AG20443 (cell line): Measurements from ENCODE around the gene CES2.
"Not testable (repeated sequence)": the region's sequence is repeated elsewhere in the genome, so short reads cannot be mapped to it uniquely, and the experiment has no call there.

Experiments used
- DNase-seq: peaks from one replicate; pipeline ENCODE4 v3.0.0; 2012; ENCODE audit warnings: low spot score, mixed read lengths

Gene CES2, protein sequence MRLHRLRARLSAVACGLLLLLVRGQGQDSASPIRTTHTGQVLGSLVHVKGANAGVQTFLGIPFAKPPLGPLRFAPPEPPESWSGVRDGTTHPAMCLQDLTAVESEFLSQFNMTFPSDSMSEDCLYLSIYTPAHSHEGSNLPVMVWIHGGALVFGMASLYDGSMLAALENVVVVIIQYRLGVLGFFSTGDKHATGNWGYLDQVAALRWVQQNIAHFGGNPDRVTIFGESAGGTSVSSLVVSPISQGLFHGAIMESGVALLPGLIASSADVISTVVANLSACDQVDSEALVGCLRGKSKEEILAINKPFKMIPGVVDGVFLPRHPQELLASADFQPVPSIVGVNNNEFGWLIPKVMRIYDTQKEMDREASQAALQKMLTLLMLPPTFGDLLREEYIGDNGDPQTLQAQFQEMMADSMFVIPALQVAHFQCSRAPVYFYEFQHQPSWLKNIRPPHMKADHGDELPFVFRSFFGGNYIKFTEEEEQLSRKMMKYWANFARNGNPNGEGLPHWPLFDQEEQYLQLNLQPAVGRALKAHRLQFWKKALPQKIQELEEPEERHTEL

DNA sequence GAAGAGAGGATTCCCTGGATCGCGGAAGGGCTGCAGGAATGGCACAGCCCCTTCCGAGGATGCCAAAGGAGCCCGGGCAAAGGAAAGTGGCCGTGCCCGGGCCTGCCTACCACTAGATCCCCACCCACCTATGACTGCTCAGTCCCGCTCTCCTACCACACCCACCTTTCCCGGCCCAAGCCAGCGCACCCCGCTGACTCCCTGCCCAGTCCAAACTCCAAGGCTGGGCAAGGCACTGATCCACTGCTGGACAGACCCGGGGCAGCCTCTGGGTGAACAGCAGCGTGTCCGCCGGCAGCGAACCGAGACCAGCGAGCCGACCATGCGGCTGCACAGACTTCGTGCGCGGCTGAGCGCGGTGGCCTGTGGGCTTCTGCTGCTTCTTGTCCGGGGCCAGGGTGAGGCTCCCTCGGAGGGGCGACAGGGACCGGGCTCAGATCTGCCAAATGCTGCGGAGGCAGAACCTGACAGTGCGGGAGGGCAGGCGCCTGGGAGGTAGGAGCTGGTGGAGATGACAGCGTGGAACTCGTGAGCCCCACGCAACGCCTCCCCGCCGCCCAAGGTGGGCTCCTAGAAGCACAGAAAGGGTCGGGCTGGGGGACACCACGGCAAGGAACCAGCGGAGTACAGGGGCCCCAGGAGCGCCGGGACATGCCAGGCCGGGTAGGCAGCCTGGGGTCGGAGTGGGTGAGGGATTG lies at the start of gene CES2:
Gene CES2, plus strand, starts transcription at position 203 of the 698 bp plus-strand sequence. Its CDS starts 120 bp downstream, at position 323.
- DNase-seq, result peak; percentile 83

DNA sequence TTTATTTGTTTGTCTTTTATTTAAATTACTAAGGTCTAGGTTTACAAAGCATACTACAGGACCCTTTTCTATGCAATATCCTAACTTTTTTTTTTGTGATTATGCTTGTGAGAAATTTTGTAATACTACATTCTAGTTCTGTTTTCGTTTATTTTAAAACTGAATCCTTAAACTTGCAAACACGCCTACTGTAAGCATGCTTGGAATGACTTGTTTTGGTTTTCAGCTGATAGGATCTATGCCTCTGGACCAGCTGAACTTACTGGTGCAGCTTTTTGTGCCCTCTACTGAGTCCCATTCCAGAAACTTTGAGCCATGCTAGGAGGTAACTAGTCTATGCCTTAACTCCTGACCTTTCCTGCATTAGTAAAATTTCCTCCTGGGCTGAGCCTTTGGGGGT lies 49.0 kb upstream of the CES2 start:
- DNase-seq, result peak; percentile 27

DNA sequence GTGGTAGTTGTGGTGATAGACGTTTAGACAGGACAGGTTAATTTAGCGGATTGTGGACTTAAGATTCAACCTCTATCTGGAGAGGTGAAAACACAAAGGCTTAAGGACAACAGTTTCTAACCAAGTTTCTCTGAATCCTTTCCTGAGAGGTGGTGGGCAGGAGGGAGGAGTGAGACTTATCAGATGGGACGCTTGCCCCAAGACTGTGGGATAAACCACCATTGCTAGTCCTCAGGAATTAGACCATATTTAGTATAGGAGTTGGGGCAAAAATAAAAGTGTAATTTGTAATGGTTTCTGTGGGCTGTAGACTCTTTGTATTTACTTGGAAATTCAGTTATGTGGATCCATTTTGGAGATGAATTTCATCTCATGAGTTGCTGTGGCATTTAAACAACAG lies 48.4 kb upstream of the CES2 start:
- no peak for DNase-seq

DNA sequence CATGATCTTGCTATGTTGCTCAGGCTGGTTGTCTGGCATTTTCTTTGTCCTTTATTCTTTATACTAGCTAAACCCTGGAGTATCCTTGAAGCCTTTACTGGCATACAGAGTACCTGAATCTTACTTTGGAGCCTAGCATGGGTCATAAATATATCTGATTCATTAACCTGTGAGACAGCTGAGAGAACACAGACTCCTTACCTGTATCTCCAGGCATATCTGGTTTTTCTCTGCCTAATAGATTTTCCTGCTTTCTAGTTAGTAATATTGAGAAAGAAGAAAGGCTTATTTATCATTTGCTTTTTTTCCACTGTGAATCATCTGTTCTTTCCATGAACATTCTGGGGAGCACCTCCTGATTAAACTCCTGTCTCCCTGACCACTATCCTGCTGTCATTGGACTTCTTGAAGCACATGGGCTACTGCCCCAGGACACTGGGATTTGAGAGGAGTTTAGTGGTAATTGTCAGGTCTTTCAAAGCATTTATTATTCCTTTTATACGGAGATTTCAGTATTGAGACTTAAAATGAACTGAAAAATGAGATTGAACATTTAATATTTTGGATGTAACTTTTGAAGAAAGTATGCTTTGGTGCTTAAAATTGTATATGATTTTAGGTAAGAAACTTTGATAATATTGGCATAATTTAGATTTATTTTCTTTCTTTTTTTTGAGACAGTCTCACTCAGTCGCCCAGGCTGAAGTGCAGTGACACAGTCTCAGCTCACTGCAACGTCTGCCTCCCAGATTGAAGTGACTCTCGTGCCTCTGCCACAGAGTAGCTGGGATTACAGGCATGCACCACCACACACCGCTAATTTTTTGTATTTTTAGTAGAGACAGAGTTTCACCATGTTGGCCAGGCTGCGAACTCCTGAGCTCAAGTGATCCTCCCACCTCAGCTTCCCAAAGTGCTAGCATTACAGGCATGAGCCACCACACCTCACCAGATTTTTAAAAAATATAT lies 46.4 kb upstream of the CES2 start:
- no peak for DNase-seq

DNA sequence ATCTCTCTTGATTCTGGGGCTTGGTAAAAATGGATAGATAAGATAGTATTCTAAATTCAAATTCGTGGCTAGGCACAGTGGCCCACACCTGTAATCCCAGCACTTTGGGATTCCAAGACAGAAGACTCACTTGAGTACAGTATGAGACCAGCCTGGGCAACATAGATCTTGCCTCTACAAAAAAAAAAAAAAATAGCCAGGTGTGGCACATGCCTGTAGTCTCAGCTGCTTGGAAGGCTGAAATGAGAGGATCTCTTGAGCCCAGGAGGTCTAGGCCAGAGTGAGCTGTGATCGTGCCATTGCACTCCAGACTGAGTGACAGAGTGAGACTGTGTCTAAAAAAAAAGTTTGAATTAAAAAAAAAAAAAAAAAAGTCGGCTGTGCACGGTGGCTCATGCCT lies 45.7 kb upstream of the CES2 start:
- DNase-seq, result no peak

DNA sequence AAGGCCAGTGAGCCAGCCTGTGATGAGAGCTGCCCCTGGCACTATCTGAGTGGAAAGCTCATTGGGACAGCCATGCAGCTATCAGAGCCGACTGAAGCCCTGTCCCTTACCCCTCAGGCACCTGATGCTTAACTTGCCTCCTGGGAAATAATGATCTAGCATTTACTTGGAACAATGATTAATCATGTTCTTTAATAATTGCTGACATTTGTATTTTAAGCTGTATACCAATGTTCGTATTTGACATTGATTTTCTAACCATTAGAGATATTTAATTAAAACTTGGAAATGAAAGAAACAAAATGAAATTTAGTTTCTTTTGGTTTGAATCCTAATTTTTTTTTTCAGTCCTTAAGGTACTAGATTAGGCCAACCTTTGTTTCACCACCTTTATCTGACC lies 44.5 kb upstream of the CES2 start:
- no peak for DNase-seq

DNA sequence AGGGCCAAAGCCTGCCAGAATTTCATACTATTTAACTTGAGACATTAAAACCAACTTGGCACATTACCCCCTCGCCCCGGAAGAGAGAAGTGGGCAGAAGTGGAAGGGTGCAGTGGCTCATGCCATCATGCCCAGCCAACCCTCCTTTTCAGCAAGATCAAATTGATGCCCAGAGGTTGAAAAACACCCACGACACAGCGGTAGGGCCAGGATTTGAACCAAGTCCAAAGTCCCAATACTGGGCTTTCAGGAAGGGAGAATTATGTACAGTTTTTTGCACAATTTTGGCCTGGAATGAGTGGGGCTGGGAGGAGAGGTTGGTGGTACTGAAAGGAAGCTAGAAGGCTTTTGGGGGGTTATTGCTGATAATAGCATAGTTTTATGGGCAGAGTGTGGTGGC lies 44.0 kb upstream of the CES2 start:
- no peak for DNase-seq

DNA sequence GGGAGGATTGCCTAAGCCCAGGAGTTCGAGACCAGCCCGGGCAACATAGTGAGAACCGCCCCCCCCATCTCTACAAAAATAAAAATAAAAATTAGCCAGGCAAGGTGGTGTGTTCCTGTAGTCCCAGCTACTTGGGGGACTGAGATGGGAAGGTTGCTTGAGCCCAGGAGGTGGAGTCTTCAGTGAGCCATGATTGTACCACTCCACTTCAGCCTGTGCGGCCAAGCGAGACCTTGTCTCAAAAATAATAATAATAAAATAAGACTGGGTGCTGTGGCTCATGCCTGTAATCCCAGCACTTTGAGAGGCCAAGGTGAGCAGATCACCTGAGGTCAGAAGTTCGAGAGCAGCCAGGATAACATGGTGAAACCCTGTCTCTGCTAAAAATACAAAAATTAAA lies 43.5 kb upstream of the CES2 start:
- no peak for DNase-seq

DNA sequence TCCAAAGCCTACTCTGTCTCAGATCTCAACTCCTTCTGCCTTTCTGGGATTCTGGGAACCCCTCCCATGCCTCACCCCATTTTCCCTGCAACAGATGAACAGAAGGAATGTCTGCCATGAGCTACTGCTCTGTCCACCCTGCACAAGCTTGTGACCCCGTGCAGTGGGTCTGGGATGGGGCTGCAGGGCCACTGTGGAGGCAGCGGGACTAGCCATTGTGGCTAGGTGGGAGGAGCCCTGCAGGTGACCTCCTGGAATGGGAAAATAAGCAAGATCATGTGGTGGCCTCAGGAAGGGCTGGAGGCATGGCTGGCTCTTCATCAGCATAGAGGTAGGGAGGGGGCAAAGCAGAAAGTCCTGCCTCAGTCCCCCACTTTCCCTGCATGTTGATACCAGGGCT lies 41.3 kb upstream of the CES2 start:
- DNase-seq, result no peak

DNA sequence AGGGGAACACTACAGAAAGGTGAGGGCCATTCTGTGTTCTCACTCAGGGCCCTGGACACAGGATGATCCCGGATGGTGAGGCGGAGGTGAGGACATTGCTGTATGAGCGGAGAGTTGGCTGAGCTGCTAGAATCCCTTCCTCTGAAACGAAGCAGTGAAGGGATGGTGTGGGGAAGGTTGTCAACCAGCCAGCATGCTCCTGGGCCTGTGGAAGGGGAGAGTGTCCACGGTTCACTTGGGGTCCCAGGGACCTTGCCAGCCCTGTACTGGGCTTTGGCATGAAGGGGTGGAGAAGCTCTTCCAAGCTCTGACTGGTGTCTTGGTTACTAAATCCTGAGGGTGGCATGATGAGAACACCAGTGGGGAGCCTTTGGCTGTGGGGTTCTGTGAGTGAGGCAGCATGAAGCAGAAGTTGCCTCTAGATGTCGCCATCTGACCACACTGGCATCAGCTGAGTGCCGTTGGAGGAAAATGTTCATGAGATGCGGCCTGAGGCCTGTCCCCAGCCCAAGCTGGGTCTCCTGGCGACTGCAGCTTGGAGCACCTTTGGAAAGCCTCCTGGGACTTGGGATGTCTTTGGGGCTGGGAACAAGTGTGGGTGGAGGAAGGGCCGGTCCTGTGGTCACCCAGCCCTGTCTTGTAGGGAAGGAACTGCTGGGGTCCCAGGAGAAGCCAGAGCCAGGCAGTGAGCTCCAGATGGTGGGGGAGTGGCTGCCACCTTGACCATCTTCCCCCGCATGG lies 40.2 kb upstream of the CES2 start:
- DNase-seq, result peak; percentile 81

DNA sequence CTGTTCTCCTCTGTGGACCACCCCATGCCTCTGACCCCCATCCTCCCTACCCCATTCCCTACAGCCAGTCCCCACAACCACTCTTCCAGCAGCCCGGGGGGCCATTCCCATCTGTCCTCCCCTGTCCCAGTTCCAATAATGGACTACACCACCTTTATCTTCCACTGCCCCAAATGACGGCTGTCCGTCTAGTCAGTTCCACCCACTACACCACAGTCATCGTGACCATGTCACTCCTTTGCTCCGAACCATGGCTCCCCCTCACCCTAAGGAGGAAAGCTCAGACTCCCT lies 39.7 kb upstream of the CES2 start:
- DNase-seq, result no peak

DNA sequence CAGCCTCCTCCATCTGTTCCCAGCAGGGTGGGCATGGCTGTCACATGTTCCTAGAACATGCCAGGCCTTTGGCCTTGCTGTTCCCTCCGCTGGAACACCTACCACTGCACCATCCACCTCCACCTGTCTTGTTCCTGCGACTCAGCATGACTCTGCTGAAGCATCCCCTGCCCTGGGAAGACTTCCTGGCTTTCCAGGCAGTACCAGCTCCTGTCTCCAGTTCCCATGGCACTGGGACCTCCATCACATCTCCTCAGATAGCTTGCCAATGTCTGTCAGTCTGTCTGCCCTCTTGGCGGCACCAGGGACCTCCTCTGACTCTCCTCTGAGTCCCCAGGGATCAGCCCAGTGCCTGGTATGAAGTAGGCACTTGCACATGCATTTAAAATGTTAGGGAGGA lies 39.3 kb upstream of the CES2 start:
- DNase-seq, result no peak

DNA sequence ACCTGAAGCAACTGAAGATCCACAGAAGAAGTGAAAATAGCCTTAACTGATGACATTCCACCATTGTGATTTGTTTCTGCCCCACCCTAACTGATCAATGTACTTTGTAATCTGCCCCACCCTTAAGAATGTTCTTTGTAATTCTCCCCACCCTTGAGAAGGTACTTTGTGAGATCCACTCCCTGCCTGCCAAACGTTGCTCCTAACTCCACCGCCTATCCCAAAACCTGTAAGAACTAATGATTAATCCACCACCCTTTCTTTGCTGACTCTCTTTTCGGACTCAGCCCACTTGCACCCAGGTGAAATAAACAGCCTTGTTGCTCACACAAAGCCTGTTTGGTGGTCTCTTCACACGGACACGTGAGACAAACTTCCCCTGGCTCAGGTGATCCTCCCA lies 38.6 kb upstream of the CES2 start:
- DNase-seq, result not testable (repeated sequence)

DNA sequence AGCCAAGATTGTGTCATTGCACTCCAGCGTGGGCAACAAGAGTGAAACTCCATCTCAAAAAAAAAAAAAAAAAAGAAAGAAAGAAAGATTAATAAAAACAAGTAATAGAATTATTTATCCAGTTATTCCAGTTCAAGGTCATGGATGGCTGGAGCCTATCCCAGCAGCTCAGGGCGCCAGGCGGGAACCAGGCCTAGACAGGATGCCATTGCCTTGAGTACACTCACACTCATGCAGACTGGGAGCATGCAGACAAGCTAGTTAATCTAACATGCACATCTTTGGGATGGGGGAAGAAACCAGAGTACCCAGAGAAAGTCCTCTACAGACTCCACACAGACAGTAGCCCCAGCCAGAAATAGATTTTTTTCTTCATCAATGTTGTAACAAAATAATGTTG lies 37.1 kb upstream of the CES2 start:
- peak; percentile 62 for DNase-seq

DNA sequence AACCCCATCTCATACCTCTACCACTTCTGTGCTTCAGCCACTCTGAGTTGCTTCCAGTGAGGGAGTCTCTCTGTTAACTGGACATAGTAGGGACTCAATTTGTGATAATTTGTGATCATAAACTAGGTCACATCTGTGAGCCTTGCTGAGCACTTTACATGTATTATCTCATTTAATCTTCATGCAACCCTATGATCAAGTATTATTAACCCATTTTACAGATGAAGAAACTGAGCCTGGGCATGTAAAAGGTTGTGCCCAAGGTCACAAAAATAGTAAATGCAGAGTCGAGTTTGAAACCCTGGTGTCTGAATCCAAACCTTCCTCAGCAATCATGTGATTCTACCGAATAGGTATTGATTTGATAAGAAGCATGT lies 36.4 kb upstream of the CES2 start:
- DNase-seq, result no peak

DNA sequence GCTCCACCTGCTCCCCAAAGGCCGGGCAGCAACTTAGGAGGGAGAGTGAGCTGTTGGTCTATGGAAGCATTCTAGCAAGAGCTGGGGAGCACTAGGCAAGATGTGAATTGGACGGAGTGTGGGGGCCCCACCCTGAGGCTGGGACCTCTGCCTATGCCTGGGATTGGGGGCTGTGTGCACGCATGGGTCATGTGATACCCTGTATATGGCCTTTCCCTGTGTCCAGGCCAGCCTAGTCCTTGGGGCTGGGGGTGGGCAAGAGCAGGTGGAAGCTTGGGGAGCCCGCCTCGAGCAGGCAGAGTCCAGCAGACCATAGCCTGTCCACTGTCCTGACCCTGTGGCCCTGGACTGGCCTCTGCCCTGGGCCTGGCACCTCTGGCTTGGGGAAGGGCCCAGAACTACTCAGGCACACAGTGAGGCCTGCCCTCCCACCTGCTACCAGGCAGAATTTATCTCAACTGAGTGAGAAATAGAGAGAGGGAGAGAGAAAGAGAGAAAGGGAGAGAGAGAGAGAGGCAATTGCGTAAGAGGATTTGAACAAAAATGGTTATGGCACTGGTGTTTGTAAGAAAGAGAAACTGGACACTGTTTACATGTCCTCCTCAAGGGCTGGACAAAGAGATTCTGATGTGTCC lies 35.9 kb upstream of the CES2 start:
- no peak for DNase-seq

DNA sequence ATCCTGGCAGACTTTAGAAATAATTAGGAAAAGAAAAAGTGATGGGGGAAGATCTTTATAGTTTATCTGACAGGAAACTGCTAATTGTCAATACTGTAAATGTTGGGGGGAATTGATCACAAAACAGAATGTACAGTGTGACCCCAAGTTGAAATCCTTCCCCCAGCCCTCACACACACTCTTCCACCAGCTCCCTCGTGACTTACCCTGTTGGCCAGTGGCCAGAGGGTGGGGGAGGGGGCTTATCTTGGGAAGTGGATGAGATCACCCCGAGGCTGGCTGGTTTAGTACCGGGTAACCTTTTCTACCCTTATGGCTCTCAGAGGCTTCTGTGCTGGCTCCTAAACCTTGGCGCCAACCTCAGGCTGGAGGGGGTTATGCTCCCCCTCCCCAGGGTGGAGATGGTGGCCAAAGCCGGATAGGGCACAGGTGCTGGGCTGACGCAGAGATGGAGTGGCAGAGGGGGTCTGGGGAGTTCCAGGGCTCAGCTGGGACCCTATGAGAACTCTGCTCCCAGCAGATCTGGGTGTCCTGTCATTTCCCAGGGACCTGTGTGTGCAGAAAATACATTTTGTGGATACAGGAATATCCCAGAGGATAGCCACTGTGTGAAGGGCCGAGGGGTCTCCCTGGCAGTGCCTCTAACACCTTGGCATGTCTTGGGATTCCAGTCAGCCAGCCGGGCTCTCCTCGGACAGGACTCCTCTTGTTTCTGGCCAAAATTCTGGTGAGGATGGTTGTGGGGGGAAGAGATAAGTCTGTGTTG lies 35.2 kb upstream of the CES2 start:
- peak; percentile 64 for DNase-seq

DNA sequence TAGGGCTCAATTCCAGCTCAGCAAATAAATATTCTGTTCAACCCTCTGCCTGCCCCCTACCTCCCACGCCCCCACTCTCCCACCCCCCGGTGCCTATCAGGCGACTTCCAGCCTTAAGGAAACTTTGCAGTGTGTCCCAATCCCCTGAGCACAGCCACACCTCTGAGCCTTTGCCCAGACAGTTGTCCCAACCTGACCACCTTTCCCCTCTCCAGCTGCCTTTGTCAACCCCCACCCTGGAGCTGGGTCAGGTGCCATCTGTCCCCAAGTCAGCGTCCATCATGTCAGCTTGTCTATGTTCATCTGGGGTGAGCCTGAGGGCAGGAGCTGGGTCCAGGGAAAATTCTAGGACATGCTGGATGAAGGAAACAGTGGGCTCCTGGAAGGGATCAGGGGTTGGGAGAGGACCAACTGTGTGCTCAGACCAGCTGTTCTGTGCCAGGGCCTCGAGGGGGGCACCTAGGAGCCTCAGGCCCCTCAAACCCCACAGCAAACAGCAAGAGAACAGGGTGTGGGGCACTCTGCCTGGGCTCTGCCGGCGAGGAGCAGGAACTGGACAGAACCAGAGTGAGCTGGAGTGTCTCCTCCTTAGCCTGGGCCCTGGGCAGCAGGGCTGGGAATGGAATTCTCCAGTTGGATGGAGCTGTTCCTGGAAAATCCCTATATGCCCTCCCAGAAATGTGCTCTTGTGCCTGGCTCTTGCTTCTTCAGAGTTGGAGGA lies 34.4 kb upstream of the CES2 start:
- DNase-seq, result no peak

DNA sequence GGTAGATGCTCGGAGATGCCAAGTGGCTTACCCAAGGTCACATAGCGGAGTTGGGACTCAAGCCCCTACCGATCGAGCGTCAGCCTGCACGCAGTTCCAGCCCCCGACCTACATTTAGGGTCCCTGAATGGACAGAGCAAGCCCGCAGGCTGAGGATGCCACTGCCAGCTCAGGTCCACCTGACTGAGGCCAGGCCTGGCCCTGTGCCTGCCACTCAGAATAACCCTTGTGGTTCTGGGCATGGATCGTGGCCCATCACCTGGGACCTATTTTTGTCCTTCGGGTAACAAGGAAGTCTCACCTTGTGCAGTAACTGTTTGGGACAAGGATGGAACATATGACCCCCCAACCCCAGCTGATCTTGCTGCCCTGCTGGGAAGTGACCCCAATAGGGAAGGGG lies 33.7 kb upstream of the CES2 start:
- no peak for DNase-seq
